MCF 10A (cell line): ENCODE results near the gene KCNJ4. TPM values are rescaled to one million over a fixed set of nuclear protein-coding genes. Genes with fewer than 3 reads are reported as not detected.

Experiments
- BruUV-seq: library from RNA; stranded (reverse); fragments of 400-500 nt; replicated peaks from 2 replicates; lab custom pipeline; 2021; lab: Mats Ljungman, UMichigan
- CTCF ChIA-PET: fragments of 300-600 bp; sonication (Branson Sonifier 250); formaldehyde crosslinking; extraction: SDS; loops from one replicate; lab custom pipeline; 2021; ENCODE audit warnings: antibody characterized with exemption, inconsistent platforms; lab: Yijun Ruan, JAX
- POLR2A ChIA-PET: fragments of 300-600, 350-650 bp; sonication (Branson Sonifier 250); formaldehyde crosslinking; extraction: SDS; loops from one replicate; lab custom pipeline; 2020; ENCODE audit warnings: antibody characterized with exemption, inconsistent platforms; lab: Yijun Ruan, JAX
- DNase-seq: peaks from one replicate; pipeline ENCODE4 v3.0.0-alpha.2; 2018; ENCODE audit not compliant: unreplicated experiment
- H3K27ac Mint-ChIP-seq: one replicate; pipeline ENCODE4 v1.8.0; 2022; ENCODE audit warnings: mild to moderate bottlenecking, low read depth, mixed read lengths; ENCODE audit not compliant: unreplicated experiment
- H3K27me3 Mint-ChIP-seq: one replicate; pipeline ENCODE4 v1.8.0; 2022; ENCODE audit warnings: mixed read lengths; ENCODE audit not compliant: insufficient read depth, unreplicated experiment
- H3K36me3 Mint-ChIP-seq: one replicate; pipeline ENCODE4 v1.8.0; 2022; ENCODE audit warnings: mild to moderate bottlenecking, moderate library complexity, mixed read lengths; ENCODE audit not compliant: insufficient read depth, unreplicated experiment
- H3K4me1 Mint-ChIP-seq: one replicate; pipeline ENCODE4 v1.8.0; 2022; ENCODE audit warnings: mixed read lengths; ENCODE audit not compliant: insufficient read depth, unreplicated experiment
- H3K4me3 Mint-ChIP-seq: one replicate; pipeline ENCODE4 v1.8.0; 2022; ENCODE audit warnings: mild to moderate bottlenecking, moderate library complexity, mixed read lengths; ENCODE audit not compliant: unreplicated experiment
- H3K9me3 Mint-ChIP-seq: one replicate; pipeline ENCODE4 v1.8.0; 2022; ENCODE audit warnings: mixed read lengths; ENCODE audit not compliant: unreplicated experiment
- intact Hi-C: fragments of 100-400 bp; cut with micrococcal nuclease; formaldehyde crosslinking; loops from 2 replicates; pipeline ENCODE4 v1.14.1; 2022
- total RNA-seq: library from RNA; stranded (reverse); gene quantifications from 2 replicates; pipeline ENCODE4 v1.2.3, GENCODE V29; 2022
- TF ChIP-seq, protein P1 (sequence below): fragments of 200-600 bp; IDR thresholded peaks from one replicate; pipeline ENCODE4 v1.8.0; 2022; ENCODE audit warnings: antibody characterized with exemption, mild to moderate bottlenecking; ENCODE audit not compliant: unreplicated experiment

The KCNJ4 gene
- total RNA-seq, 1 experiment from 2014 or later = not detected

GRCh38 chr22:38431266-38432010 lies 23.6 kb downstream of the KCNJ4 start:
- no peaks in the 10 kb centered on the region for H3K36me3 Mint-ChIP-seq
- CTCF ChIA-PET = no interaction called here

DNA sequence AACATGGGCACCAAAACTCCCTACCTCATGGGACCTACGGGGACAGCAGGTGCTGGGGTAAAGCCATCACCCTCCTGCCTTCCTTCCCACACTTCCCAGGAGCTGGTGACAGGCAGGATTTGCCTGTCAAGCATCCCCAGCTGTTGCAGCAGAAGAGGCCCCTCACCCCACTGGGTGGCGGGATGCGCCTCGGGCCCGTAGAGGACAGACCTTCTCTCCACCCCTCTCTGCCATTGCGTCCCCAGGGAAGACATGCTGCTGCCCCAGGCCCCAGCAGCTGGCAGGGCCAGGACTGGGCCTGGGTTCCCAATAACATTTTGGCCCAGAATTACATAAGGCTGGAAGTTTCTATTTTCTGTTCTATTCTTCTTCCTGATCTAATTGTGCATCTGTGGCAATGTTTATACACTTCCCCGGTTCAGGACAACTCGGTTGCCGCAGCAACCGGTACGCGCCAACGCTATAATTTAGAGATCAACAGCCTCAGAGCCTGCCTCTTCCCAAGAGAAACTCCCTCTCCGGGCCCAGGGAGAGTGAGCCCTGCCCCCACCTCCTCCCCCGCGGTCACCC lies 25.4 kb downstream of the KCNJ4 start:
- no peaks in the 10 kb centered on the region for H3K4me1 Mint-ChIP-seq
- no peak for DNase-seq
- peaks cover 6% of the 10 kb centered on the region for H3K27me3 Mint-ChIP-seq
- H3K36me3 Mint-ChIP-seq = peaks cover 6% of the 10 kb centered on the region
- no peak overlapping the region for H3K27ac Mint-ChIP-seq
- POLR2A ChIA-PET = no interaction called here
- H3K4me3 Mint-ChIP-seq = no peak overlapping the region
- intact Hi-C loops = no loop called here
- H3K9me3 Mint-ChIP-seq = no peaks in the 10 kb centered on the region
- CTCF ChIA-PET = interaction anchor here (0.6 to 0.7 kb wide), 2 partner anchors 24 to 132 kb away, joined by 3 read pairs; no protein-coding TSS in a partner anchor
- TF ChIP-seq, protein P1, sequence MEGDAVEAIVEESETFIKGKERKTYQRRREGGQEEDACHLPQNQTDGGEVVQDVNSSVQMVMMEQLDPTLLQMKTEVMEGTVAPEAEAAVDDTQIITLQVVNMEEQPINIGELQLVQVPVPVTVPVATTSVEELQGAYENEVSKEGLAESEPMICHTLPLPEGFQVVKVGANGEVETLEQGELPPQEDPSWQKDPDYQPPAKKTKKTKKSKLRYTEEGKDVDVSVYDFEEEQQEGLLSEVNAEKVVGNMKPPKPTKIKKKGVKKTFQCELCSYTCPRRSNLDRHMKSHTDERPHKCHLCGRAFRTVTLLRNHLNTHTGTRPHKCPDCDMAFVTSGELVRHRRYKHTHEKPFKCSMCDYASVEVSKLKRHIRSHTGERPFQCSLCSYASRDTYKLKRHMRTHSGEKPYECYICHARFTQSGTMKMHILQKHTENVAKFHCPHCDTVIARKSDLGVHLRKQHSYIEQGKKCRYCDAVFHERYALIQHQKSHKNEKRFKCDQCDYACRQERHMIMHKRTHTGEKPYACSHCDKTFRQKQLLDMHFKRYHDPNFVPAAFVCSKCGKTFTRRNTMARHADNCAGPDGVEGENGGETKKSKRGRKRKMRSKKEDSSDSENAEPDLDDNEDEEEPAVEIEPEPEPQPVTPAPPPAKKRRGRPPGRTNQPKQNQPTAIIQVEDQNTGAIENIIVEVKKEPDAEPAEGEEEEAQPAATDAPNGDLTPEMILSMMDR = no peak
- no TSS peak for BruUV-seq

More at GRCh38 chr22:38431266-38432010, 23.6 kb downstream of the KCNJ4 start:
- intact Hi-C loops = no loop called here
- DNase-seq = no peak
- BruUV-seq = no TSS peak
- POLR2A ChIA-PET = interaction anchor here (0.6 kb wide), 1 partner anchor 250 kb away, joined by 3 read pairs; no protein-coding TSS in a partner anchor
- peaks cover 11% of the 10 kb centered on the region for H3K27me3 Mint-ChIP-seq
- H3K4me3 Mint-ChIP-seq = no peak overlapping the region
- TF ChIP-seq, protein P1 = no peak
- H3K27ac Mint-ChIP-seq = no peak overlapping the region
- no peaks in the 10 kb centered on the region for H3K9me3 Mint-ChIP-seq
- no peaks in the 10 kb centered on the region for H3K4me1 Mint-ChIP-seq

- Mint-ChIP-seq H3K27me3 (no peaks in the 10 kb centered on the region), H3K9me3 (no peaks in the 10 kb centered on the region), H3K36me3 (peaks cover 6% of the 10 kb centered on the region), H3K4me3 (no peak overlapping the region), H3K27ac (no peak overlapping the region), H3K4me1 (no peaks in the 10 kb centered on the region)
- no TSS peak for BruUV-seq
- POLR2A ChIA-PET = interaction anchor here (0.9 kb wide), 1 partner anchor 29 kb away, joined by 3 read pairs; no protein-coding TSS in a partner anchor
- TF ChIP-seq, protein P1 = no peak
- intact Hi-C loops = no loop called here
- no peak for DNase-seq
- CTCF ChIA-PET = interaction anchor here (0.7 kb wide), 1 partner anchor 133 kb away, joined by 3 read pairs; no protein-coding TSS in a partner anchor
Observed at GRCh38 chr22:38428714-38429113, 26.3 kb downstream of the KCNJ4 start.

DNA sequence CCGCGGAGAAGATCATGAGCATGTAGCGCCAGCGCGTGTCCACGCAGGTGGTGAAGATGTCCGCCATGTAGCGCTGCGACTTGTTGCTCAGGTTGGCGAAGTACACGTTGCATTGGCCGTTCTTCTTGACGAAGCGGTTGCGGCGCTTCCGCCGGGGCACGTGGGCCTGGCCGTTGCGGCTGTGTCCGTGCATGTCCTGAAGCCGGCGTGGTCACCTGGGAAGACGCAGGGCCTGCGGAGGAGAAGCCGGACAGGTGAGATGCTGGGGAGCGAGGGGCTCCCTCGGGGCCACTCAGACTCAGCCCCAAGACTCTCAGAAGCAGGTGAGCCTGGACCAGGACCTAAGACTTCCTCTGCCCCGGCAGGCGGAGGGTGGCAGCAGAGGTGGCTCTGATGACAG lies 27.1 kb downstream of the KCNJ4 start:
- Mint-ChIP-seq H3K4me3 (no peak overlapping the region), H3K4me1 (no peaks in the 10 kb centered on the region), H3K9me3 (no peaks in the 10 kb centered on the region), H3K36me3 (peaks cover 6% of the 10 kb centered on the region), H3K27me3 (no peaks in the 10 kb centered on the region), H3K27ac (no peak overlapping the region)
- no peak for DNase-seq
- BruUV-seq = no TSS peak
- CTCF ChIA-PET = no interaction called here
- intact Hi-C loops = no loop called here
- POLR2A ChIA-PET = no interaction called here
- TF ChIP-seq, protein P1 = no peak
